Heart left ventricle (tissue), 16 donors: ENCODE measurements around the gene DNAJC6. TPM values are rescaled to one million over a fixed set of nuclear protein-coding genes. Genes with fewer than 3 reads are reported as not detected.
A peak's percentile ranks its signal among the peaks of the same experiment; 100 is the strongest.

Experiments used
- ATAC-seq, 4 donors: fragments of 200-7000 bp; cut with Tn5 transposase; one replicate each; pipeline ENCODE4 v1.9.1; 2020 to 2022; ENCODE audit warnings: moderate library complexity in 4 of 4, mild to moderate bottlenecking in 3 of 4, moderate number of reproducible peaks in 1 of 4
- DNase-seq, 5 donors: peaks; one replicate each; pipeline ENCODE4 v3.0.0-alpha.2; 2020
- H3K27ac ChIP-seq, 12 donors: fragments of 200-600 bp; sonication (generic) in 4 of 12; one replicate each; pipeline versions ENCODE4 v1.5.0 to v1.8.0; 2016 to 2022; ENCODE audit warnings: mild to moderate bottlenecking in 2 of 12
- H3K27me3 ChIP-seq, 9 donors: fragments of 200-600 bp; sonication (generic) in 2 of 9; one replicate each; pipeline versions ENCODE4 v1.5.1 to v1.8.0; 2016 to 2022; ENCODE audit warnings: mild to moderate bottlenecking in 3 of 9
- H3K36me3 ChIP-seq, 9 donors: fragments of 200-600 bp; sonication (generic) in 2 of 9; one replicate each; pipeline versions ENCODE4 v1.5.0 to v1.8.0; 2018 to 2022; ENCODE audit warnings: mild to moderate bottlenecking in 2 of 9
- H3K4me1 ChIP-seq, 12 donors: fragments of 200-600 bp; sonication (generic) in 4 of 12; one replicate each; pipeline versions ENCODE4 v1.5.0 to v1.8.0; 2016 to 2022; ENCODE audit warnings: mild to moderate bottlenecking in 3 of 12
- H3K4me3 ChIP-seq, 12 donors: fragments of 200-600 bp; sonication (generic) in 4 of 12; one replicate each; pipeline versions ENCODE4 v1.5.0 to v1.8.0; 2017 to 2022; ENCODE audit warnings: mild to moderate bottlenecking in 9 of 12, moderate library complexity in 4 of 12
- H3K9me3 ChIP-seq, 12 donors: fragments of 200-600 bp; sonication (generic) in 4 of 12; one replicate each; pipeline versions ENCODE4 v1.5.0 to v1.8.0; 2016 to 2022; ENCODE audit warnings: mild to moderate bottlenecking in 1 of 12
- CTCF ChIP-seq, 12 donors: fragments of 200-600 bp; sonication (generic) in 4 of 12; IDR thresholded peaks; one replicate each; pipeline versions ENCODE4 v1.5.0 to v1.8.0; 2018 to 2022; ENCODE audit warnings: antibody characterized with exemption in 12 of 12, mild to moderate bottlenecking in 5 of 12
- POLR2A ChIP-seq, 2 donors: fragments of 450-650 bp; IDR thresholded peaks; one replicate each; pipeline ENCODE4 v1.6.1; 2017; ENCODE audit warnings: antibody characterized with exemption in 2 of 2, mild to moderate bottlenecking in 2 of 2, moderate library complexity in 2 of 2
- WGBS, 4 donors: extraction: QIAGEN DNeasy Blood & Tissue Kit in 2 of 4; methylation state at CpG; one replicate each; pipeline versions ENCODE4 v1.1.5 to v1.1.7; 2013 to 2018; 5-methylcytosine and 5-hydroxymethylcytosine counted together
- intact Hi-C, 10 donors: fragments of 100-400 bp; cut with DNase I; formaldehyde crosslinking; loops; one replicate each; pipeline versions ENCODE4 v1.11.1 to v1.14.2; 2022
- polyA plus RNA-seq, 2 donors: library from polyadenylated mRNA; stranded (reverse); fragments of 200-250 nt; gene quantifications; one replicate each; pipeline ENCODE4 v1.2.3, GENCODE V29; 2013
- total RNA-seq, 9 donors: library from RNA; depleted of rRNA in 2 of 9; stranded (reverse); fragments of >200 nt in 2 of 9; fragmentation: NEBNext Ultra II Directional in 3 of 9; extraction: Animal tissue kit (Norgen Biotek cat#: 25700) in 3 of 9; gene quantifications; one replicate each; pipeline versions ENCODE4 v1.1.0 to v1.2.4, GENCODE V29; 2016 to 2023
- donor health status: ischemic (EF 13 %, LVEDD 7.1; RV severe dilation, severe dysfunction).
- donor health status: healthy with polysubstance abuse.
- donor health status: DM: no; HTN: yes; CAD: no.
- donor health status: DM: no; HTN: no; CAD: no.
- donor health status: ischemic (EF 25% LVEDD 6.9; RV normal size, moderate dysfunction).
- donor health status: ischemic (EF 25% LVEDD 5.7; RV mildly dilated, moderate dysfunction).
- donor health status: healthy.
- donor health status: DM: yes; HTN: yes; CAD: no.
- donor health status: ischemic (EF 35%, LVEDD 5.7; RV mildly dilated, moderate dysfunction).
- donor health status: nonischemic (EF 11% LVEDD 7.7; RV severe dilation, severe dysfunction).
- donor health status: DM: yes; HTN: yes; CAD: no.
- donor health status: PGD.
- donor health status: ischemic (EF 29% LVEDD 5.4; RV normal size, mild dysfunction).
- donor health status: nonischemic (EF 23%, LVEDD 6.1; RV moderate dilation, normal function).

Gene DNAJC6
- total and polyA plus RNA-seq, 11 donors: 0.50 to 14.1 (median 8.5) TPM

- Histone ChIP-seq H3K4me3 (peak overlapping the region; percentile 39 to 74 (median 61)), H3K27ac (peak overlapping the region in 10 of 12 donors; percentile 22 to 78 (median 58)), H3K36me3 (no peaks in the 10 kb centered on the region), H3K9me3 (no peaks in the 10 kb centered on the region), H3K4me1 (peaks cover 0 to 23% (median 11%) of the 10 kb centered on the region in 12 donors), H3K27me3 (peaks cover 0 to 20% (median 0%) of the 10 kb centered on the region in 9 donors)
- no peak for TF ChIP-seq POLR2A (IDR thresholded peaks at IDR 0.05)
- TF ChIP-seq CTCF (IDR thresholded peaks at IDR 0.05): peak in 11 of 12 donors; percentile 8 to 52 (median 27)
- intact Hi-C loops: loop anchor here in 4 of 10 donors (5.0 to 10.0 kb wide), 3 partner anchors 42 to 159 kb away; partner anchors contain the start of genes DNAJC6 (in 2 of the 4), LEPR (in 1 of the 4) and LEPROT (in 1 of the 4)
- 1 to 4% (median 2%) methylated on average over 41 to 59 of the region's 59 CpGs for WGBS, 4 donors
- ATAC-seq: peak; percentile 75 to 96 (median 93)
- DNase-seq: peak; percentile 43 to 66 (median 55)
These were observed 43.5 kb upstream of the DNAJC6 start for GRCh38 chr1:65265651-65266351.

GRCh38 chr1:65266476-65266875 lies 42.9 kb upstream of the DNAJC6 start:
- intact Hi-C loops: loop anchor here in 4 of 10 donors (5.0 to 10.0 kb wide), 3 partner anchors 41 to 158 kb away; partner anchors contain the start of genes DNAJC6 (in 2 of the 4), LEPR (in 1 of the 4) and LEPROT (in 1 of the 4)
- Histone ChIP-seq H3K4me3 (peak overlapping the region in 8 of 12 donors; percentile 51 to 74 (median 62)), H3K27ac (peak overlapping the region in 6 of 12 donors; percentile 54 to 78 (median 68)), H3K27me3 (peaks cover 0 to 20% (median 0%) of the 10 kb centered on the region in 9 donors), H3K36me3 (no peaks in the 10 kb centered on the region), H3K9me3 (no peaks in the 10 kb centered on the region), H3K4me1 (peaks cover 0 to 23% (median 11%) of the 10 kb centered on the region in 12 donors)
- TF ChIP-seq POLR2A (IDR thresholded peaks at IDR 0.05): no peak
- TF ChIP-seq CTCF (IDR thresholded peaks at IDR 0.05): no peak
- no peak for DNase-seq
- WGBS, 4 donors: 12 to 30% (median 16%) methylated on average over 1 of the region's 1 CpG
- ATAC-seq: no peak

GRCh38 chr1:65267271-65267670 lies 42.1 kb upstream of the DNAJC6 start:
- H3K9me3 ChIP-seq: no peaks in the 10 kb centered on the region
- H3K4me3 ChIP-seq: no peak overlapping the region
- TF ChIP-seq CTCF (IDR thresholded peaks at IDR 0.05): no peak
- no peak for TF ChIP-seq POLR2A (IDR thresholded peaks at IDR 0.05)
- H3K36me3 ChIP-seq: no peaks in the 10 kb centered on the region
- H3K4me1 ChIP-seq: peaks cover 0 to 23% (median 11%) of the 10 kb centered on the region in 12 donors
- ATAC-seq (no peak), DNase-seq (no peak)
- no peak overlapping the region for H3K27ac ChIP-seq
- 85 to 90% (median 87%) methylated on average over 4 of the region's 4 CpGs for WGBS, 4 donors
- intact Hi-C loops: loop anchor here in 4 of 10 donors (5.0 to 10.0 kb wide), 3 partner anchors 40 to 158 kb away; partner anchors contain the start of genes DNAJC6 (in 2 of the 4), LEPR (in 1 of the 4) and LEPROT (in 1 of the 4)
- peaks cover 0 to 20% (median 0%) of the 10 kb centered on the region in 9 donors for H3K27me3 ChIP-seq

GRCh38 chr1:65267683-65268082 lies 41.7 kb upstream of the DNAJC6 start:
- DNase-seq (no peak), ATAC-seq (no peak)
- Histone ChIP-seq H3K9me3 (no peaks in the 10 kb centered on the region), H3K27ac (no peak overlapping the region), H3K4me1 (peaks cover 0 to 23% (median 11%) of the 10 kb centered on the region in 12 donors), H3K36me3 (no peaks in the 10 kb centered on the region), H3K4me3 (no peak overlapping the region), H3K27me3 (peaks cover 0 to 20% (median 0%) of the 10 kb centered on the region in 9 donors)
- TF ChIP-seq CTCF (IDR thresholded peaks at IDR 0.05) (no peak), POLR2A (IDR thresholded peaks at IDR 0.05) (no peak)
- WGBS, 4 donors: 32 to 78% (median 40%) methylated on average over 1 of the region's 1 CpG
- intact Hi-C loops: loop anchor here in 4 of 10 donors (5.0 to 10.0 kb wide), 3 partner anchors 40 to 157 kb away; partner anchors contain the start of genes DNAJC6 (in 2 of the 4), LEPR (in 1 of the 4) and LEPROT (in 1 of the 4)
